B cell (primary cell): ENCODE data around the gene SDK2. TPM values are rescaled to one million over a fixed set of nuclear protein-coding genes. Genes with fewer than 3 reads are reported as not detected.

ENCODE experiments used
- ATAC-seq: fragments of 200-7000 bp; cut with Tn5 transposase; one replicate; pipeline ENCODE4 v1.10.0; 2021; ENCODE audit warnings: low read depth, mild to moderate bottlenecking, moderate number of reproducible peaks, moderate library complexity
- CTCF ChIA-PET: fragments of 350-600 bp; sonication (Branson Sonifier 250); formaldehyde crosslinking; loops from one replicate; lab custom pipeline; 2021; ENCODE audit warnings: antibody characterized with exemption, inconsistent platforms; lab: Charles Lee
- POLR2A ChIA-PET: fragments of 350-600 bp; sonication (Branson Sonifier 250); formaldehyde crosslinking; loops from one replicate; lab custom pipeline; 2021; ENCODE audit warnings: antibody characterized with exemption; lab: Charles Lee
- DNase-seq: peaks from one replicate; pipeline ENCODE4 v3.0.0; 2013
- H2AFZ ChIP-seq: 2 replicates; pipeline ENCODE4 v1.6.1; 2012; ENCODE audit warnings: mild to moderate bottlenecking, low read depth, low read length; ENCODE audit not compliant: insufficient read depth, poor library complexity, severe bottlenecking
- H3K27ac ChIP-seq, 2 donors: 1 replicate in 1 of 2; 2 replicates in 1 of 2; pipeline ENCODE4 v1.5.1; 2012 to 2013; ENCODE audit warnings: low read length in 2 of 2, mild to moderate bottlenecking in 2 of 2, moderate library complexity in 1 of 2
- H3K27me3 ChIP-seq, 4 experiments: fragments of 200-600 bp in 1 of 4; sonication (generic) in 1 of 4; replicated peaks in 1 of 4; 1 replicate in 2 of 4; 2 replicates in 2 of 4; pipeline versions ENCODE4 v1.6.1 to v1.7.0; 2013 to 2016; ENCODE audit warnings: low read length in 3 of 4, mild to moderate bottlenecking in 2 of 4, mixed read lengths in 1 of 4, moderate library complexity in 1 of 4; ENCODE audit not compliant: insufficient read depth in 4 of 4, control insufficient read depth in 3 of 4; ENCODE audit errors: control extremely low read depth in 1 of 4
- H3K36me3 ChIP-seq, 2 experiments: replicated peaks in 1 of 2; 1 replicate in 1 of 2; 2 replicates in 1 of 2; pipeline versions ENCODE4 v1.6.1 to v1.7.1; 2013; ENCODE audit warnings: low read length in 1 of 2; ENCODE audit not compliant: insufficient read depth in 2 of 2, control insufficient read depth in 1 of 2; ENCODE audit errors: control extremely low read depth in 1 of 2, extremely low read depth in 1 of 2
- H3K4me1 ChIP-seq, 2 donors: fragments of 200-600 bp in 1 of 2; sonication (generic) in 1 of 2; 1 replicate in 1 of 2; 2 replicates in 1 of 2; pipeline versions ENCODE4 v1.5.1 to v1.6.1; 2013 to 2017; ENCODE audit warnings: low read length in 2 of 2; ENCODE audit not compliant: control insufficient read depth in 2 of 2, insufficient read depth in 2 of 2
- H3K4me2 ChIP-seq: replicated peaks from 2 replicates; pipeline ENCODE3; 2012; ENCODE audit warnings: mild to moderate bottlenecking, low read depth, low read length; ENCODE audit not compliant: poor library complexity, severe bottlenecking
- H3K4me3 ChIP-seq, 5 experiments: fragments of 200-600 bp in 1 of 5; sonication (generic) in 1 of 5; 1 replicate in 3 of 5; 2 replicates in 2 of 5; pipeline versions ENCODE4 v1.5.1 to v1.7.0; 2011 to 2016; ENCODE audit warnings: low read length in 4 of 5, mild to moderate bottlenecking in 4 of 5, low read depth in 2 of 5, control low read depth in 1 of 5, moderate library complexity in 1 of 5; ENCODE audit not compliant: insufficient read depth in 1 of 5; ENCODE audit errors: control extremely low read depth in 1 of 5, extremely low read depth in 1 of 5
- H3K79me2 ChIP-seq: fragments of 200-600 bp; sonication (generic); one replicate; pipeline ENCODE4 v1.6.0; 2016; ENCODE audit warnings: low read length; ENCODE audit not compliant: control insufficient read depth, insufficient read depth
- H3K9ac ChIP-seq: fragments of 200-600 bp; sonication (generic); 2 replicates; pipeline ENCODE4 v1.6.1; 2017; ENCODE audit warnings: mild to moderate bottlenecking, low read length, moderate library complexity
- H3K9me3 ChIP-seq, 3 donors: one replicate each; pipeline versions ENCODE4 v1.6.1 to v1.7.1; 2013; ENCODE audit warnings: low read length in 2 of 3; ENCODE audit not compliant: control insufficient read depth in 2 of 3, insufficient read depth in 1 of 3; ENCODE audit errors: control extremely low read depth in 1 of 3
- H4K20me1 ChIP-seq: 2 replicates; pipeline ENCODE4 v1.6.0; 2012; ENCODE audit warnings: mild to moderate bottlenecking, low read length; ENCODE audit not compliant: insufficient read depth, control insufficient read depth, poor library complexity, severe bottlenecking
- H3K27ac Mint-ChIP-seq: one replicate; pipeline ENCODE4 v1.8.0; 2021; ENCODE audit warnings: mixed read lengths
- H3K27me3 Mint-ChIP-seq: one replicate; pipeline ENCODE4 v1.8.0; 2021; ENCODE audit warnings: mixed read lengths
- H3K4me1 Mint-ChIP-seq: one replicate; pipeline ENCODE4 v1.8.0; 2021; ENCODE audit warnings: mixed read lengths
- H3K4me3 Mint-ChIP-seq: one replicate; pipeline ENCODE4 v1.8.0; 2021; ENCODE audit warnings: mixed read lengths
- H3K9me3 Mint-ChIP-seq: one replicate; pipeline ENCODE4 v1.8.0; 2022; ENCODE audit warnings: mixed read lengths; ENCODE audit not compliant: insufficient read depth
- EZH2 ChIP-seq: IDR thresholded peaks from 2 replicates; pipeline ENCODE4 v1.6.1; 2012; ENCODE audit warnings: borderline replicate concordance, low read depth, mild to moderate bottlenecking, moderate library complexity, low read length; ENCODE audit not compliant: insufficient read depth, poor library complexity, severe bottlenecking
- WGBS: methylation state at CpG from one replicate; pipeline ENCODE4 v1.1.5; 2013; ENCODE audit warnings: missing lambda C conversion rate; ENCODE audit not compliant: insufficient coverage; 5-methylcytosine and 5-hydroxymethylcytosine counted together
- intact Hi-C: fragments of 100-400 bp; cut with micrococcal nuclease; formaldehyde crosslinking; loops from one replicate; pipeline ENCODE4 v1.10.0; 2022
- polyA plus RNA-seq: library from polyadenylated mRNA; depleted of rRNA; stranded (reverse); fragments of >200 nt; gene quantifications from 2 replicates; pipeline ENCODE4 v1.2.3, GENCODE V29; 2012
- total RNA-seq, 2 donors: library from RNA; stranded (reverse); fragments of 120-200 nt in 1 of 2; gene quantifications; 1 replicate in 1 of 2; 2 replicates in 1 of 2; pipeline versions ENCODE4 v1.2.3 to v1.2.4, GENCODE V29; 2013 to 2022
- TF ChIP-seq, protein P1 (sequence below): fragments of 200-600 bp; IDR thresholded peaks from one replicate; pipeline ENCODE4 v1.8.0; 2022; ENCODE audit warnings: antibody characterized with exemption, mild to moderate bottlenecking

SDK2 gene
- total and polyA plus RNA-seq, 2 donors (not counting 1 experiment from before 2014, with no cell fraction given): 3.2 to 13.0 TPM

DNA sequence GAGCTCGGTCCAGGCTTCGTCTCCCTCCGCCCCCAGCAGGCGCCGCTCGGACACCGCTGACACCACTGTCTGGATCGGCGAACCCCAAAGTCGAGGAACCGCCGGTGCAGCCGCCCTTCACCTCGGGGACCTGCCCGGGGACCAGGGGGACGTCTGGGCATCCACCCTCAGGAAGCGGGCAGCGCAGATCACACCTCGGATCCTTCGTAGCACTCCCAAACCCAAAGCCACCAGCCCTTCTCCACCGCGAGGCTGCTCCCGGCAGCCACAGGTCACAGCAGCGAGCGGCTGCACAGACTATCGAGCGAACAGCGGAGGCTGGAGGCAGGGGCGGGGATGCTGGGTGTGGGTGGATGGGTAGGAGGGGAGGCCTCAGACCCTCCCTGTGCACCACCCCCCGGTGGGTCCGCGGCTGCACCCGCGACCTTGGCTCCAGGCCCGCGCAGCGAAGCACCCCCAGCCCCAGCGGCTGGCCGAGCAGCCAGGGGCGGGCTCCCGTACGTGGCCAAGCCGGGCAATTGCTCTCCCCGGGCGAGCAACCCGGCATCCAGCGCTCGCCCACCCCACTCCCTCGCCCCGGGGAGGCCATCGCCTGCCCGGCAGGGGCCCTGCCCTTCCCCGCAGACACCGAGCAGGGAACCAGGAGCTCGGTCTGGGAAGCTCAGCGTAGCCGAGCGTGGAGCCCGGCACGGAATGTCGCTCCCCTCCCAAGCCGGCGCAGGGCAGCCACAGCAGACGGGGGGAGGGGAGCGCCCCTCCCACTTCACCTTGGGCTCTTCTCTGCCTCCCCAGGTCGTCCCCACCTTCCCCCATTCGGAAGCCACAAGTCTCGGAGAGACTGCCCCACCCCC is 1.0 kb downstream of the SDK2 start:
- H3K9me3 Mint-ChIP-seq: no peaks in the 10 kb centered on the region
- ChIA-PET CTCF (interaction anchor here (0.7 to 5.1 kb wide), 6 partner anchors 46 to 77 kb away, joined by 3 to 38 read pairs (median 4); no protein-coding TSS in a partner anchor), POLR2A (interaction anchor here (0.8 to 1.4 kb wide), 2 partner anchors 52 to 54 kb away, joined by 3 to 4 read pairs; no protein-coding TSS in a partner anchor)
- H3K4me3 Mint-ChIP-seq: peak overlapping the region; percentile 91
- Histone ChIP-seq H3K79me2 (peaks cover 54% of the 10 kb centered on the region), H3K27ac (peak overlapping the region in 1 of 2 donors; percentile 24), H3K9me3 (no peaks in the 10 kb centered on the region), H2AFZ (peak overlapping the region; percentile 86), H3K36me3 (peaks cover 0 to 2% of the 10 kb centered on the region in 2 experiments), H3K4me3 (peak overlapping the region; percentile 39 to 72 (median 63)), H3K4me1 (peaks cover 20 to 38% of the 10 kb centered on the region in 2 donors), H3K27me3 (peaks cover 0 to 23% (median 0%) of the 10 kb centered on the region in 4 experiments), H3K9ac (peak overlapping the region; percentile 66), H4K20me1 (peaks cover 21% of the 10 kb centered on the region), H3K4me2 (peak overlapping the region; percentile 93)
- peak overlapping the region; percentile 74 for H3K27ac Mint-ChIP-seq
- intact Hi-C loops: loop anchor here (1.0 to 5.0 kb wide), 4 partner anchors 52 to 96 kb away; no protein-coding TSS in a partner anchor
- under 1% methylated on average over 58 of the region's 68 CpGs for WGBS
- H3K4me1 Mint-ChIP-seq: peaks cover 29% of the 10 kb centered on the region
- TF ChIP-seq, protein P1, sequence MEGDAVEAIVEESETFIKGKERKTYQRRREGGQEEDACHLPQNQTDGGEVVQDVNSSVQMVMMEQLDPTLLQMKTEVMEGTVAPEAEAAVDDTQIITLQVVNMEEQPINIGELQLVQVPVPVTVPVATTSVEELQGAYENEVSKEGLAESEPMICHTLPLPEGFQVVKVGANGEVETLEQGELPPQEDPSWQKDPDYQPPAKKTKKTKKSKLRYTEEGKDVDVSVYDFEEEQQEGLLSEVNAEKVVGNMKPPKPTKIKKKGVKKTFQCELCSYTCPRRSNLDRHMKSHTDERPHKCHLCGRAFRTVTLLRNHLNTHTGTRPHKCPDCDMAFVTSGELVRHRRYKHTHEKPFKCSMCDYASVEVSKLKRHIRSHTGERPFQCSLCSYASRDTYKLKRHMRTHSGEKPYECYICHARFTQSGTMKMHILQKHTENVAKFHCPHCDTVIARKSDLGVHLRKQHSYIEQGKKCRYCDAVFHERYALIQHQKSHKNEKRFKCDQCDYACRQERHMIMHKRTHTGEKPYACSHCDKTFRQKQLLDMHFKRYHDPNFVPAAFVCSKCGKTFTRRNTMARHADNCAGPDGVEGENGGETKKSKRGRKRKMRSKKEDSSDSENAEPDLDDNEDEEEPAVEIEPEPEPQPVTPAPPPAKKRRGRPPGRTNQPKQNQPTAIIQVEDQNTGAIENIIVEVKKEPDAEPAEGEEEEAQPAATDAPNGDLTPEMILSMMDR: no peak
- no peak for TF ChIP-seq EZH2
- DNase-seq (peak; percentile 62), ATAC-seq (peak; percentile 37)
- H3K27me3 Mint-ChIP-seq: peaks cover 4% of the 10 kb centered on the region
